Skin of body (tissue), 2 donors: ENCODE measurements around the gene PIAS1. TPM values are rescaled to one million over a fixed set of nuclear protein-coding genes. Genes with fewer than 3 reads are reported as not detected.
A peak's percentile ranks its signal among the peaks of the same experiment; 100 is the strongest.

Experiments used
- DNase-seq: peaks from one replicate; lab custom pipeline; 2025; lab: John Stamatoyannopoulos, UW
- total RNA-seq: library from RNA; depleted of rRNA; stranded (reverse); fragments of >200 nt; gene quantifications from one replicate; pipeline ENCODE4 v1.2.3, GENCODE V29; 2014

The PIAS1 gene
- total RNA-seq, 1 donor from 2014 or later = 46.8 TPM

DNA sequence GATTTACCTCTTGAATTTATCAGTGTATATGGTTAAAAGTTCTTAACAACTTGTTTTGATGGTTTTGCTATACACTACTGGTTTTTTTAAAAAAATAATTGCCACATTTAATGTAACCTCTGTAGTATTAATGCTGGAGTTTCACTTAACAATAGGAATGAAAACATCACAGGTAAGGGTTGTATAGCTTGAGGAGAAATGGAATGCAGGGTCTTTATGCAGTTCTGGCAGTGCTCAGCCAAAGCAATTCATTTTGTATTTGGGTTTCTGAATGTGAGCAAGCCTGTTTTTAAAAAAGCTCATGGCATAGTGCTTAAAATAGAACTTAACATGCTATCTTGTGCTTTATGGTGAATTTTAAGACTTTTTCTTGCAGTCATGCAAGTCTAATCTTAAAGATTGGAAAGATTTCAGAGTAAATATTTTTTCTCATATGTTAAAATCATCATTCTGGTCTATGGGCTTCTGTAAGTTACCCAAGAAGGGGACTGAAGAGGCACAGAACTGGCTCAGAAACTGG lies 8.9 kb downstream of the PIAS1 start:
- DNase-seq = no peak

DNA sequence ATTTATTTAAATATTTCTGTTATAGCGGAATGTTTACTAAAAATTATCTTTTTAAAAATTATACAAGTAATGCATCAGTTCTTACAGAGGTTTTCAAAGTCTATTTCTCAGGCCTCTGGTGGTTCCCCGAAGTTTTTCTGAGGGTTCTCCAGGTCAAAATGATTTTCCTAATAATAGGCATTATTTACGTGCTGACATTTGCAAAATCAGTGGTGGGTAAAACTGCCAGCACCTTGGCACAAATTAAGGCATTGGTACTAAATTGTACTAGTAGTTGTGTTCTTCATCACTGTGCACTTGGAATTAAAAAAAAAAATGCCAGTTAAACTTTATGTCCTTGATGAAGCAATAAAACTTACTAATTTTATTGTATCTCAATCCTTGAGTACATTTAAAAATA lies 9.5 kb downstream of the PIAS1 start:
- no peak for DNase-seq

DNA sequence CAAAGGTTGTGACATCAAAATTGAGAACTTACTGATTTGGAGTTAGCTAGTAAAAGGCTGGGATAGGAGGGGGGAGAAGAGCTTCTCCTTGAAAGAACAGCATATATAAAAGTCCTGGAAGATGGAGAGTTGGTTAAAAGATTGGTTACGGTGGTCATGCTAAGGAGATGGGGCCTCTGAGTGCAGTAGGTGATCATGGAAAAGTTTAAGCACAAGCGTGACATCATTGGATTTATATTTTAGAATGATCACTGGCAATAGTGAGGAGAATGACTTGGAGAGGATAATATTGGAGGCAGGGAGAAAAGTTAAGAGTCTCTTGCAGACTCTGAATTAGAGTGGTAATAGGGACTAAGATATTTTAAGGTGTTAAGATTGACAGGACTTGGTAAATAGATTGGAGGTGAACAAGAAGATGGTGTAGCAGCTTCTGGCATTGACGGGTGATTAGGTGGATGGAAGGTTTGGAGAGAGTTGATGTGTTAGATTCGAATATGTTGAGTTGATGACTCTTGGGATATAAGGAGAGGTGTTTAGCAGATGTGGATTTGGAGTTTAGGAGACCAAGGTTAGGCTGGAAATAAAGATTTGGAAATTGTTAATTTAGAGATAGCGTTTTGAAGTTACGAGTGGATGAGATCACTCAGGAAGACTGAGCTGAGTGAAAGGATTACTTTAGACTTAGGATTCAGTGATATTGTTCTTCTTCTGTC lies 19.6 kb downstream of the PIAS1 start:
- no peak for DNase-seq

DNA sequence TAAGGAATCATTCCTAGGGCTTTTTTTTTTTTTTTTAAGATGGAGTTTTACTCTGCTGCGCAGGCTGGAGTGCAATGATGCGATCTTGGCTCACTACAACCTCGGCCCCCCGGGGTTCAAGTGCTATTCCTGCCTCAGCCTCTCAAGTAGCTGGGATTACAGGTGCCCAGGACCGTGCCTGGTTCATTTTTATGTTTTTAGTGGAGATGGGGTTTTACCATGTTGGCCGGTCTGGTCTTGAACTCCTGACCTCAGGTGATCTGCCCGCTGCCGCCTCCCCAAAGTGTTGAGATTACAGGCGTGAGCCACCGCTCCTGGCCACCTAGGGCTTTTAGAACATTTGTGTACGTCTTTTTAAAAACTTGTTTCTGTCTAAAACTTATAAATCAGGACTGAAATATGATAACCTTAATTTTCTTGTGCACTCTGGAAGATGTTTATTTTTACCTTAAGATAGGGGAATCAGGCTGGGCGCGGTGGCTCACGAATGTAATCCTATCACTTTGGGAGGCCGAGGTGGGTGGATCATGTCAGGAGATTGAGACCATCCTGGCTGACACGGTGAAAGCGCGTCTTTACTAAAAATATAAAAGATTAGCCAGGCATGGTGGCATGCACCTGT lies 21.8 kb downstream of the PIAS1 start:
- DNase-seq = no peak

DNA sequence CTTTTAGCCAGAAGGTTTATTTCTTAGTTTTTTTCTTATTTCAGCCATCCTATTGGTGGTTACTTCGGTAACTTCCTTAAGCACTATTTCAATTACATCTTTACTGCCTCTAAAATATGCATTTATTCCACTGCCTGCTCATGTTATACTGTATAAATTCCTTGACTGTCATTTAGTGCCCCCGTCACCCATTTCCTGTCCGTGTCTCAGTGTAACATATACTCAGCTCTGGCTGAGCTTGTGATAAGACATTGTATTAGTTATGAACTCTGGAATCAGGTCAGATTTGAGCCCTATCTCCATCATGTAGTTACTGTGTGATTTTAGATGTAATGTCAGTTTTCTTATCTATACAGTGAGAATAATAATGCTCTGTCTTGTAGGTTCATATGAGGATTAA lies 24.2 kb downstream of the PIAS1 start:
- no peak for DNase-seq

DNA sequence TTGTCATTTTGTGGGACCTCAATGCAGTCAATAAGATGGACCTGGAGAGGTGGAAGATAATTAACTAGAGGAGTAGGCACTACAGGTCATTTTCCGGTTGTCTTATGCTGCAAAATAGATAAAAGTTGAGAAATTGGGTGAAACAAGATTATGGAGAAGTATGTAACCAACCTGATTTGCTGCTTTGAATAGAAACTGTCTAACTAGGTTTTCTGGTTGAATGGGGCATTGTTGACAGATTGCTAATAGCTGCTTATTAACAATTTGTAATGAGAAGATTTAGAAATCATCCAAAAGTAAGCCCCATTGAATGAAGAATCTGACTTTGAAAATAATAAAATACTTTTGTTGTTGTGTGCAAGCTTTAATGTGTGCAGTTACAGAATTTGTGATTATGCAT lies 26.2 kb downstream of the PIAS1 start:
- DNase-seq = no peak

DNA sequence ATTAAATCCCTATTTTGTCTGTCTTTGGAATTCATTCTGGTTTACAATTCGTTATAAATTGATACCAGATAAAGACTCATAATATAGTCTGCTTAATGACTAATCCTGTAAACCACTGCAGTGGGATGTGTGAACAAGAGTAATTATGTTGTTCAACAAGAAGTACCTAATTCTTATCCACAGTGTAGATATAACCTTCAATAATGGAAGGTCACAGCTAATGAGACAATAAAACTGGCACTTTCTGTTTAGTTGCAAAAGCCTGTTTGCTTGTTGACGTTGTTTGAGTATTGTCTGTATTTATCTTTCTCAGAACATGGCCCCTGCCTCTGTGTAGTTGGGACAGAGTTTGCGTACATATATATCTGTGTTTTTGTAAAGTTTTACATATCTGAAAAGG lies 26.7 kb downstream of the PIAS1 start:
- no peak for DNase-seq

DNA sequence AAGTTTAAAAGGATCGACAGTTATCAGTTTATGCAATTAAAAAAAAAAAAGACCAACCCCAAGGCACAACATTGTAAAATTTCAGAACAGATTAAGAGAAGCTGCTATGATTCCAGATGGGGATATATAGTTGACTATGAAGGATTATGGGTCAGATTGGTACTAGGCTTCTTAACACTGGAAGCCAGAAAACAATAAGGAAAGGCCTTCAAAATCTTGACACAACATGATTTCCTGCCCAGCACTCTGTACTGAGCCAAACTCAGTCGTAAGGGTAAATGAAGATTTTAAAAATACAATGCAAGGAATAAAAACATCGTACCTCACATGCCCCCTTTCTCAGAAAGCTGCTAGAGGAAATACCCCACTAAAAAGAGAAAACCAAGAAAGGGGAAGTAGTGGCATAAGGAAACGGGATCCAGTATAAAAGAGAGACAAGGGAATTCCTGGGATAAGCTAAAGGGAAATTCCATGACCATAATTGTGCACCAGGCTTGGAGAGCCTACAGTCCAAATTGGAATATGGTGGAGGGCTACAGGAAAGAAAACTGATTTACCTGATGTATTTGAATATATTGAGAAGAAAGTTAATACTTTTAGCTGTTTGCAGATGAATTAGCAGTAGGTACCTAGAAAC lies 27.9 kb downstream of the PIAS1 start:
- DNase-seq = no peak

DNA sequence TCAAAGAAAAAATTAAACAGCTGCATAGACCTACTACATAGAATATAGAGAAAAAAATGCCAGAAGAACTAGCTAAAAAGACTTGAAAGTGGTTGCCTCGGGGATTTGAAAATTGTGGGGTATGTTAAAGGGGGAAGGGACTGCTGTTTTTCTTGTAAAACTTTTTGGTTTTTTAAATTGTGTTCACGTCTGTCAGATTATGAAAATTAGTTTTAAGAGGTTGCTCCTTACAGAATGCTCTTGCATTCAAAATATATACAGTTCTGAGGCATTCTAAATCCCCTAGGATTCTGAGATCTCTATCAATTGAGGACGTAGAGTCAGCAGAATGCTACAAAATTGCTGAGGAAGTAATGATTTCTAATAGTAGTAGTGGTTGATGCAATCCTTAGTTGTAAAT lies 28.6 kb downstream of the PIAS1 start:
- no peak for DNase-seq

DNA sequence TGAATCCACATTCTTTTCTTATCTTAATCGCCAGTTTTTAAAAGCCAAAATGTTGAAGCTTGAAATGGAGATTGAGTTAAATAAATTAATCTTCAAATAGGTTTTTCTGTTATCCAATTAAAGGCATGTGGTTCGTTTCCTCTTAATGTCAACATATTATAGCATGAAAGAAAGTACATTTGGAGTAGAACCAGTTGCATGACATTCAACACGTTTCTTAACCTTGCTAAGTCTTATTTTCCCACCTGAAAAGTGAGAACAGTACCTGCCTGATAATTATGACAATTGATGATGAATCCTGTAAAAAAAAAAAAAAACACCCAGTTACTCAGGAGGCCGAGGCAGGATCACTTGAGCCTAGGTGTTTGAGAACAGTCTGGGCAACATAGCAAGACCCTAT lies 29.3 kb downstream of the PIAS1 start:
- no peak for DNase-seq

DNA sequence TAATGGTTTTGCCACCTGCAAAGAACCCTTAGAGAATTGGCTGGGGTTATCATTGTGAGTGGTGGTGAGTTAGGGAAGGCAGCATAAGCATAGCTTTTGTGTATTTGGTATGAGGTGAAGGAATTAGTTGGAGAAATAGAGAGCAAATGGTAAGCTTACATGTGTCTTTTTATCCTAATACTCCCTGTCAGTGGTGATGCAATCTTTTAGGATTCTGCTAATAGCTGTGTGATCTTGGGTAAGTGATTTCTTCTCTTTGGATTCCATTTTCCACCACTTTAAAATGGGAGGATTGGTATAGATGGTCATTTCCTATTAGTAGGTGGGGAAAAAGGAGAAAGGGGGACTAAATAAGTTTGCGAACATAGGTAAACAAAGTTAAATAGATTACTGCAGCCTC lies 30.9 kb downstream of the PIAS1 start:
- no peak for DNase-seq

DNA sequence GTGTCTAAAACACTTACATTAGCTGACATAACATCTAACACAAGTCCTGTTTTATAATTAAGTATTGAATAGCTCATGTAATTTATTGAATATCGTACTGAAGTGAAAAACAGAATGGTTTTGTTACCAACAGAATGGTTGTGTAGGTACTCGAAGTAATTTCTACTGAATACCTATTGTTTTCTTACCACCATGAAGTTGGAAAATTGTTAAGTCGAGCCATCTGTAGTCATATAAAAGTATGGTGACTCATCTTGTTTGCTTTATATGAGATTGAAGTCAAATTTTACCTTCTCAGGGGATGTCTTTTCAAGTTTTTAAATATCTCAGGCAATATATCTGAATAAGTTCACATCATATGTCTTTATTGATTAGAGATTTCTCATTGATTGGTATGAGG lies 37.6 kb downstream of the PIAS1 start:
- DNase-seq = no peak

DNA sequence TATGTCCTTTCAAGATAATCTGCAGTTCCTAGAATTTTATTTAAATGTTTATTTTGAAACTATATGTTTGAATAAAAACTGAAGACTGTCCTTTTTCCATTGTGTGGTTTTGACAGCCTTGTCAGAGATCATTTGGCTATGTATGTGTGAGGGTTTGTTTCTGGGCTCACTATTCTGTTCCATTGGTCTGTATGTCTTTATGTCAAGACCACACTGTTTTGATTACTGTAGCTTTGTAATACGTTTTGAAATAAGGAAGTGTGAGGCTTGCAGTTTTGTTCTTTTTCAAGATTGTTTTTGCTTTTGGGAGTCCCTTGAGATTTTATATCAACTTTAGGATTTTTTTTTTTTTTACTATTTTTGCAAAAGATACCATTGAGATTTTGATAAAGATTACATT lies 42.0 kb downstream of the PIAS1 start:
- no peak for DNase-seq

DNA sequence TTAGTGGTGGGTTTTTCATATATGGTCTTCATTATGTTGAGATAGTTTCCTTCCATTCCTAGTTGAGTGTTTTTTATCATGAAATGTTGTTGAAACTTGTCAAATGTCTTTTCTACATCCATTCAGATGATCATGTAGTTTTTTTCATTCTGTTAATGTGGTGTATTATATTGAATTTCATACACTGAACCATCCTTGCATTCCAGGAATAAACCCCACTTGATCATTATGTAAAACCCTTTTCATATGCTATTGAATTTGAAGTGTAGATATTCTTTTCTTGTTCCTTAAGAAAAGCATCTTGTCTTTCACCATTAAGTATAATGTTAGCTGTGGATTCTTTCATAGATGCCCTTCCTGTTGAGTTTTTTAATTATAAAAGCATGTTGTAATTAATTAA lies 42.9 kb downstream of the PIAS1 start:
- no peak for DNase-seq

DNA sequence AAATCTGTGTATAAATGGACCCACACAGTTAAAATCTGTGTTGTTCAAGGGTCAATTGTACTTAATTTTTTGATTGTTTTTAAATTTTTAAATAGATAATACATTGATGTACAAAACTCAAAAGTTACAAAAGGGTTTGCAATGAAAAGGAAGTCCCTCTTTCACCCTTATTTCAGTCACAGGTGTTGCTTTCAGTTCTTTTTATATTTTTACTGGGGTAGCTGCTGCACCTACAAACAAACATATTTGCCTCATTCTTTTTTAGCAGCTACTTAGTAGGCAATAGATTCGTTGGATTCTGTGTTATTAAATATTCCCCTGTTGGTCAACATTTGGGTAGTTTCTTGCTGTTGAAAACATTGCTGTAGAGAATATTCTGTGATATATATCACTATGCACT lies 44.4 kb downstream of the PIAS1 start:
- DNase-seq = no peak

DNA sequence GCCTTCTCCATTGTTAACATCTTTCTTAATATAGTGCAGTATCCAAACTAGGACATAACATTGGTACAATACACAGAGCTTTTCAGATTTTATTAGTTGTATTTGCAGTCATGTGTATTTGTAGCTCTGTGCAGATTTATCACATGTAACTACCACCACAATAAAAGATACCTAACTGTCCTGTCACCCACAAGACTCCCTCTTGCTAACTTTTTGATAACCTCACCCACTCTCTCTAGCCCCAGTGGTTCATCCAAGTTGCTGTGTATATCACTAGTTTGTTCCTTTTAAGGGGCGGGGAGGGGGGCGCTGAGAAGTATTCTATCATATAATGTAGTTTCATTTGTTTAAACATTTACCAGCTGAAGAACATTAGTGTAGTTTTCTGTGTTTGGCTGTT lies 46.1 kb downstream of the PIAS1 start:
- no peak for DNase-seq

DNA sequence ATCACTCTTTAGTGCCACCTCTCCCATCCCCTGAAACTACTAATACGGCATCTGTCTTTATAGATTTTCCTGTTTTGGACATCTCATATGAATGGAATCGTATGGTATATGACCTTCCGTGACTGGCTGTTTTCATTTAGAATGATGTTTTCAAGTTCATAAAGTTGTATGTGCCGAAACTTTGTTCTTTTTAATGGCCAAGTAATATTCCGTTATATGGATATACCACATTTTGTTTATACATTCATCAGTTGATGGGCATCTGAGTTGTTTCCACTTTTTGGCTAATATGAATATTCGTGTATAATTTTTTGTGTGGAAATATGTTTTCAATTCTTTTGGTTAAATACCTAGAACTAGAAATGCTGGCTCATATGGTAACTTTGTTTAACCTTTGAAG lies 49.5 kb downstream of the PIAS1 start:
- no peak for DNase-seq

DNA sequence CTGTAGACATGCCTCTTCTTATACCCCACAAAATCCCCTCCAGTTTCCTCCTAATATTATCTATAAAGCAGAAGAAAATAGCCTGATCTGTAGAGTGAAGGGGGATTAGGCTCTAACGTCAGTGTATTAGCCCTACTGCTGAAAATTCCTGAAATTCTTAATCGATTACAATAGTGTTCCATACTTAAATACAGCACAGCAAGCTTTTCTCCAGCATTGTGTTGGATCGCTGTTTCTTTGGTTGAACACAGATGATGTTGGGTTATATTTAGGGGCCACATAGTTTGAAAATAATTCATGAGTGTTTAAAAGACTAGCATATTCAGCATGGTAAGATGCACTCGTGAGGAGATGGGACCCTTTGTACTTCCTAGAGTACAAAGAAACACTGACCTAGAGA lies 52.5 kb downstream of the PIAS1 start:
- peak; percentile 58 for DNase-seq

DNA sequence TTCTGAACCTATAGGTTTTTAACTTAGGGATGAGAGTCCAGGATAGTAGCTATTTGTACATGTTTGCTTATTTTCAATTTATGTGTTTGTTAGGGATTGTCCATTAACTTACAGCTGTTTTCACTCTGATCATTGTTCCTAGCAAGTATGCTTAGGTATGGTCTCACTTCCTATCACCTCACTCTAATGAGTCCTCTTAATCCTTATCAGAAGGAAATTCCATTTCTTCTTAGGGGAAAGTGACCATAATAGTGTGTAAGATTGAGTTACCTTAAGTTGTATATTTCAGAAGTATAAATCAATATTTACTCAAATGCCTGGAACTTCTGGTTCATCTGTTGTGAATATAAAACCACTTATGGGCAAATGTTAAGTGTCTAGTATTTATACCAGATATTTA lies 53.0 kb downstream of the PIAS1 start:
- DNase-seq = no peak

DNA sequence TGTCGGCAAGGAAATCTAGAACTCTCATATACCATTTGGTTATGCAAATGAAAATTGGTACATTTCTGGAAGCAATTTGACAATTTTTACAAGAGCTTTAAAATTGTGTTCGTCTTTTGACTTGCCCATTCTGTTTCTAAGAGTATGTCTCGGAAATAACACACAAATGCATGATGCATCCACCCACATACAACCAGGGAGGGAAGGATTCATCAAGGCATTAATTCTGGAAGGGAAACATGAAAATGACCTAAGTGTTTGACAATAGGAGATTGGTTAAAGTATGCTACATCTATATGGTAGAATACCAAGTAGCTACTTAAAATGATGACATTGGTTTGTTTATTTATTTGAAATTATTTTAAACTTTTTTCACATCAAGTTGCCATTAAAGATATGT lies 58.6 kb downstream of the PIAS1 start:
- DNase-seq = no peak

DNA sequence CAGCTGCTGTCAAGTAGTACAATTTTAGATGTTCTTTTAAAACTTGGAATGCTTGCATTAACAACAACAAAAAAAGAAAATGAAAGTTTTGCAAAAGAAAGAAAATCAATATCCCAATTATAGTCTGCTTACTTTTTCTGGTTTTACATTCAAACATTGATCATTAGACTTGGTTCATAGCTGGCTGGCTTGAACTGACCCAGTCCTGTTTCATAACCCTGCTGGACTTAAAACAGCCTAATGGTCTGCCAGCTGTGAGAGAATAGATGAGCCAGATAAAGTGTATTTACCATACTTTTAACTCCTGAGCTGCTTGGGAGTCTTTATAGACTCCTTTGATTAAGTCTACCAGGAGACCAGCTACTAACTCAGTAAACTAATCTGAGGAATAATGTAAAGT lies 59.2 kb downstream of the PIAS1 start:
- no peak for DNase-seq

DNA sequence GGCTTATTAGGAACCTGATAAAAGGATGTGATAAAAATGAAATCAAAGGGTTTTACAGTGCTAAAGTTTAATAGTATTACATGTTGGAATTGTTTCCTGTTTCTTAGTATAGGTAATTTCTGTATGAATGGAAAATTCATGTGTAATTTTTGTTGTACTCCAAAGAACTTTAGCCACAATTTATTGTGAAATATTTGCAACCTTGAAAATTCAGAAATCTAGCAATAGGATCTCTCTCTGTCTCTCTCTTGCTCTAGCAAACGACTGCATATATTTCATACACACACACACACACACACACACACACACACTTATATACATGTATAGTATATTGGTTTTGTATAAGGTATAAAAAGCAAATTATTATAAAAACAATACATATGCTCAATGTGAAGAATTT lies 59.6 kb downstream of the PIAS1 start:
- DNase-seq = no peak

DNA sequence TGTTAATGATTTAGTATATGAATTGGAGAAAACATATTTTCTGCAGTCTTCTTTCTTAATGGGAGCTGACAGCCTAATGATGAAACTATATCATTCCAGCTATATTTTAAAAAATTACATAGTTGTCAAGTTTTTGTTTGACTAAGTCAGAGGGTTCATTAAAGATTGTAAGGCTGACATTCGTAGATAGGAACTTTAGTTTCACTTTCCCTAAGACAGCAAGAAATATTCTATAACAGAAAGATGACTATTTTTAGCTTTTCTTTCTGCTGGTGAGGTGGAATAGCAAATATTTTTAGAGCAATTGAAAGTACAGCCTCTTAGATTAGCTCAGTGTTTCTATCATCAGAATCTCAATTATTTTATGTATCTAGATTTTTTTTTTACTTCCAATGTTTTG lies 60.2 kb downstream of the PIAS1 start:
- DNase-seq = no peak
